ENCODE data around the gene CLDN11.

Gene CLDN11

DNA sequence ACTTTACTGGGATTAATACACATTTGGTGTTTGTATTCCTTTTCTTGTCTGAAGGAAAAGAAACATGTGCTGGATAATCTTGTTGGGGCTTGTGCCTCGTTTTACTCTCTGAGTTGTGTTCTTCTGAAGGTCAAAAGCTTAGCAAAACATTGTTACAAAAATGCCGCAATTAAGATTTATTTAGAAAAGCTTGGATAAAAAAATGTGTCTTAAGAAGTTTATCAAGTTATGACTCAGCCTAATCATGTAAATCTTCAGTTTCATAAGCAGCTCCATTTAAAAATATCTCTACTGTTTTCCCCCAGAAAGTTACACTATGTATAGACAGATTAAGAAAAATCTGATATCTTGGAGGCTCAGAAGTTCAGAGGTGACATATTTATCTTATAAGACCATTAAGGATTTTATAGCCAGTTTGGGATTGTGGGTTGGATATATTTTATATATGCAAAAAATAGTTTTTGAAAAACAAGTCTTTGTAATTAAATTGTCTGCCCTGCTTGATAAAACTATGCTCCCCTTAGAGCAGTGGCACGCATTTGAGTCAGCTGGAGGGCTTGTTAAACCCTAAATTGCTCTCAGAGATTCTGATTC, 56.5 kb downstream of the CLDN11 start:
- no peak overlapping the region for H2AFZ ChIP-seq (ENCODE audit: low read depth)
- H3K4me2 ChIP-seq = no peak overlapping the region
- no peak overlapping the region for H3K4me3 ChIP-seq (IDR thresholded peaks at IDR 0.05; ENCODE audit: insufficient read depth, low read depth, low read length)
- no peak overlapping the region for H3K9ac ChIP-seq
- no peaks in the 10 kb centered on the region for H4K20me1 ChIP-seq (ENCODE audit: insufficient read depth)
- no peak overlapping the region for H3K27ac ChIP-seq
- no peaks in the 10 kb centered on the region for H3K4me1 ChIP-seq (ENCODE audit: low read depth, poor library complexity, severe bottlenecking)
- H3K79me2 ChIP-seq (ENCODE audit: insufficient read depth, low read depth) = no peaks in the 10 kb centered on the region
- H3K27me3 ChIP-seq (ENCODE audit: insufficient read depth, low read depth) = no peaks in the 10 kb centered on the region
- TF ChIP-seq, protein P1, sequence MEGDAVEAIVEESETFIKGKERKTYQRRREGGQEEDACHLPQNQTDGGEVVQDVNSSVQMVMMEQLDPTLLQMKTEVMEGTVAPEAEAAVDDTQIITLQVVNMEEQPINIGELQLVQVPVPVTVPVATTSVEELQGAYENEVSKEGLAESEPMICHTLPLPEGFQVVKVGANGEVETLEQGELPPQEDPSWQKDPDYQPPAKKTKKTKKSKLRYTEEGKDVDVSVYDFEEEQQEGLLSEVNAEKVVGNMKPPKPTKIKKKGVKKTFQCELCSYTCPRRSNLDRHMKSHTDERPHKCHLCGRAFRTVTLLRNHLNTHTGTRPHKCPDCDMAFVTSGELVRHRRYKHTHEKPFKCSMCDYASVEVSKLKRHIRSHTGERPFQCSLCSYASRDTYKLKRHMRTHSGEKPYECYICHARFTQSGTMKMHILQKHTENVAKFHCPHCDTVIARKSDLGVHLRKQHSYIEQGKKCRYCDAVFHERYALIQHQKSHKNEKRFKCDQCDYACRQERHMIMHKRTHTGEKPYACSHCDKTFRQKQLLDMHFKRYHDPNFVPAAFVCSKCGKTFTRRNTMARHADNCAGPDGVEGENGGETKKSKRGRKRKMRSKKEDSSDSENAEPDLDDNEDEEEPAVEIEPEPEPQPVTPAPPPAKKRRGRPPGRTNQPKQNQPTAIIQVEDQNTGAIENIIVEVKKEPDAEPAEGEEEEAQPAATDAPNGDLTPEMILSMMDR (conservative IDR thresholded peaks at IDR 0.05; ENCODE audit: low read depth, low read length) = no peak
- H3K36me3 ChIP-seq (ENCODE audit: insufficient read depth) = no peaks in the 10 kb centered on the region

GRCh38 chr3:170476291-170476690, 57.6 kb downstream of the CLDN11 start:
- H3K4me2 ChIP-seq = no peak overlapping the region
- H3K27me3 ChIP-seq (ENCODE audit: insufficient read depth, low read depth) = no peaks in the 10 kb centered on the region
- TF ChIP-seq, protein P1 (conservative IDR thresholded peaks at IDR 0.05; ENCODE audit: low read depth, low read length) = no peak
- no peak overlapping the region for H3K9ac ChIP-seq
- no peaks in the 10 kb centered on the region for H3K36me3 ChIP-seq (ENCODE audit: insufficient read depth)
- H2AFZ ChIP-seq (ENCODE audit: low read depth) = no peak overlapping the region
- no peaks in the 10 kb centered on the region for H3K4me1 ChIP-seq (ENCODE audit: low read depth, poor library complexity, severe bottlenecking)
- no peaks in the 10 kb centered on the region for H4K20me1 ChIP-seq (ENCODE audit: insufficient read depth)
- no peak overlapping the region for H3K4me3 ChIP-seq (IDR thresholded peaks at IDR 0.05; ENCODE audit: insufficient read depth, low read depth, low read length)
- H3K79me2 ChIP-seq (ENCODE audit: insufficient read depth, low read depth) = no peaks in the 10 kb centered on the region
- no peak overlapping the region for H3K27ac ChIP-seq

DNA sequence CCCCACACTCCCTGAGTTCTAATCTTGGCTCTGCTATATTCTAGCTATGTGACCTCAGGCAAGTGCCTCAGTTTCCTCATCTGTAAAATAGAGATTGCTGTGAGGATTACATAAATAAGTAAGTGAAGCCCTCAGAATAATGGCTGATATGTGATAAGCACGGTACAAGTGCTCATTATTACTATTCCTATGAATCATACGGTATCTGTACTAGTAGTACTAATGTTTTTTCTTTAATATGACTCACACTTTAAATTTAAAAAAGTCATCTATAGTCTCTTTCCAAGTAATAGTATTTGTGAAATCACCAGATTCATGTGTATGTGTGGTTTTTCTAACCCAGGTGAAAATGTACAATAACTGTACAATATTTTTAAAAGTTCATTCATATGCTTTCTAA, 58.7 kb downstream of the CLDN11 start:
- Histone ChIP-seq H4K20me1 (ENCODE audit: insufficient read depth) (no peaks in the 10 kb centered on the region), H3K27ac (no peak overlapping the region), H3K79me2 (ENCODE audit: insufficient read depth, low read depth) (no peaks in the 10 kb centered on the region), H3K4me1 (ENCODE audit: low read depth, poor library complexity, severe bottlenecking) (no peaks in the 10 kb centered on the region), H3K36me3 (ENCODE audit: insufficient read depth) (no peaks in the 10 kb centered on the region), H2AFZ (ENCODE audit: low read depth) (no peak overlapping the region), H3K9ac (no peak overlapping the region), H3K4me2 (no peak overlapping the region), H3K4me3 (IDR thresholded peaks at IDR 0.05; ENCODE audit: insufficient read depth, low read depth, low read length) (no peak overlapping the region), H3K27me3 (ENCODE audit: insufficient read depth, low read depth) (no peaks in the 10 kb centered on the region)
- TF ChIP-seq, protein P1 (conservative IDR thresholded peaks at IDR 0.05; ENCODE audit: low read depth, low read length) = no peak

GRCh38 chr3:170480111-170480510, 61.4 kb downstream of the CLDN11 start:
- H3K36me3 ChIP-seq (ENCODE audit: insufficient read depth) = no peaks in the 10 kb centered on the region
- no peak overlapping the region for H2AFZ ChIP-seq (ENCODE audit: low read depth)
- H4K20me1 ChIP-seq (ENCODE audit: insufficient read depth) = no peaks in the 10 kb centered on the region
- H3K4me1 ChIP-seq (ENCODE audit: low read depth, poor library complexity, severe bottlenecking) = no peaks in the 10 kb centered on the region
- no peak overlapping the region for H3K27ac ChIP-seq
- H3K27me3 ChIP-seq (ENCODE audit: insufficient read depth, low read depth) = no peaks in the 10 kb centered on the region
- H3K9ac ChIP-seq = no peak overlapping the region
- H3K4me3 ChIP-seq (IDR thresholded peaks at IDR 0.05; ENCODE audit: insufficient read depth, low read depth, low read length) = no peak overlapping the region
- H3K4me2 ChIP-seq = no peak overlapping the region
- no peaks in the 10 kb centered on the region for H3K79me2 ChIP-seq (ENCODE audit: insufficient read depth, low read depth)
- TF ChIP-seq, protein P1 (conservative IDR thresholded peaks at IDR 0.05; ENCODE audit: low read depth, low read length) = no peak

Measured in KMS-11 (cell line).